ENCODE data around the gene STAB2. TPM values are rescaled to one million over a fixed set of nuclear protein-coding genes. Genes with fewer than 3 reads are reported as not detected.

Gene STAB2
- total and polyA plus RNA-seq, 7 donors = under 0.01 to 0.66 (median 0.48) TPM; not detected in 1

- Histone ChIP-seq H3K9me3 (no peaks in the 10 kb centered on the region), H3K4me1 (peaks cover 0 to 23% (median 18%) of the 10 kb centered on the region in 4 donors), H3K36me3 (no peaks in the 10 kb centered on the region), H3K27me3 (no peaks in the 10 kb centered on the region), H3K27ac (peak overlapping the region in 2 of 4 donors; percentile 50 to 62), H3K4me3 (no peak overlapping the region)
- TF ChIP-seq POLR2AphosphoS5 (IDR thresholded peaks at IDR 0.05) (peak in 2 of 4 donors; percentile 4 to 48), CTCF (IDR thresholded peaks at IDR 0.05) (no peak), EP300 (IDR thresholded peaks at IDR 0.05) (no peak), POLR2A (IDR thresholded peaks at IDR 0.05) (no peak)
- intact Hi-C loops (cut with DNase I) = no loop called here
- 65 to 72% methylated on average over 7 of the region's 7 CpGs for WGBS, 2 donors
- no peak for DNase-seq
Observed at GRCh38 chr12:103680591-103681141, 93.6 kb downstream of the STAB2 start.

DNA sequence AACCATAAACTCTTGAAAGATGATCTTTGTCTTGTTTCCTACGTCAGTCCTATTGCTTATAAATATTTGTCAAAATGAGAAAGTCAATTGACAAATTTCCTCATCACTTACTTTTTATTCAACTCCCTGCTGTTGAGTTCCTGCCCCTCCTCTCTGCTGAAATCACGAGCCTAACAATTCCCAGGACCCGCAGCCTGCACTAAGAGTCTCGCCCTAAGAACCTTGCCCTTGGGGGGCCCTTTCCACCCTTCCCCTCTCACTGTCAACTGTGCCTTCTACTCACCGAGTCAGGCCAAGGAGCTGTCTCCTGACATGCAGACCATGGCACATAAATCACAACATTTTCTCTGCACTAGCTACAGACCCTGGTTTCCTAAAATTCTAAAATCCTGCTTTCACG is 99.0 kb downstream of the STAB2 start:
- no peak overlapping the region for H3K4me3 ChIP-seq
- H3K27ac ChIP-seq = no peak overlapping the region
- H3K9me3 ChIP-seq = no peaks in the 10 kb centered on the region
- H3K4me1 ChIP-seq = peaks cover 0 to 3% (median 1%) of the 10 kb centered on the region in 4 donors
- intact Hi-C loops (cut with DNase I) = no loop called here
- no peak for DNase-seq
- H3K36me3 ChIP-seq = no peaks in the 10 kb centered on the region
- no peak for TF ChIP-seq CTCF (IDR thresholded peaks at IDR 0.05)
- no peak for TF ChIP-seq EP300 (IDR thresholded peaks at IDR 0.05)
- no peak for TF ChIP-seq POLR2A (IDR thresholded peaks at IDR 0.05)
- TF ChIP-seq POLR2AphosphoS5 (IDR thresholded peaks at IDR 0.05) = no peak
- no peaks in the 10 kb centered on the region for H3K27me3 ChIP-seq
- 61 to 68% methylated on average over 6 of the region's 6 CpGs for WGBS, 2 donors

DNA sequence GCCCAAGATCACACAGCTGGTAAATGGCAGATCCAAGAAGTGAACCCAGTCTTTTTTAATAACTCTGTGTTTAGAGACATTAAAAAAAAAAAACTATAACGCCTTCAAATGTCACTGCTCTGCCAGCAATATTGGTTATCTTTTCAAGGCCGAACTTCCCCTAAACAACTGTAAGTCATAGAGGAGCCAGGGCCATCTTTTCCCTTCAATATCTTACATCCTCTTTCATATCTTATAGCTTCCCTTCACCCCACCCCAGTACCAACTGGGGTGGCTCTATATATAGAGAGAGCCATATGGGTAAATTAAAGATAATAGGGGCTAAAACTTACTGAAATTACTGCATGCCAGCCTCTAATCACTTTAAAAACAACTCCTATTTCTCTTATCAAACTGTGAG is 100.2 kb downstream of the STAB2 start:
- WGBS, 2 donors = 68 to 84% methylated on average over 2 of the region's 2 CpGs
- TF ChIP-seq EP300 (IDR thresholded peaks at IDR 0.05) = no peak
- no peak for TF ChIP-seq CTCF (IDR thresholded peaks at IDR 0.05)
- no peak for TF ChIP-seq POLR2AphosphoS5 (IDR thresholded peaks at IDR 0.05)
- no peak for TF ChIP-seq POLR2A (IDR thresholded peaks at IDR 0.05)
- intact Hi-C loops (cut with DNase I) = no loop called here
- DNase-seq = no peak
- Histone ChIP-seq H3K36me3 (no peaks in the 10 kb centered on the region), H3K4me1 (no peaks in the 10 kb centered on the region), H3K27me3 (no peaks in the 10 kb centered on the region), H3K9me3 (no peaks in the 10 kb centered on the region), H3K27ac (no peak overlapping the region), H3K4me3 (no peak overlapping the region)

GRCh38 chr12:103688376-103689063 is 101.4 kb downstream of the STAB2 start:
- TF ChIP-seq POLR2AphosphoS5 (IDR thresholded peaks at IDR 0.05) (no peak), EP300 (IDR thresholded peaks at IDR 0.05) (no peak), CTCF (IDR thresholded peaks at IDR 0.05) (no peak), POLR2A (IDR thresholded peaks at IDR 0.05) (no peak)
- Histone ChIP-seq H3K27ac (no peak overlapping the region), H3K9me3 (no peaks in the 10 kb centered on the region), H3K36me3 (no peaks in the 10 kb centered on the region), H3K4me3 (no peak overlapping the region), H3K27me3 (no peaks in the 10 kb centered on the region), H3K4me1 (no peaks in the 10 kb centered on the region)
- DNase-seq = no peak
- WGBS, 2 donors = 76 to 77% methylated on average over 6 of the region's 6 CpGs
- intact Hi-C loops (cut with DNase I) = no loop called here

Measured in sigmoid colon (tissue), 7 donors.